ENCODE data around the gene CHST1. TPM values are rescaled to one million over a fixed set of nuclear protein-coding genes. Genes with fewer than 3 reads are reported as not detected.

Gene CHST1
- total RNA-seq, 2 experiments from 2014 or later: not detected

DNA sequence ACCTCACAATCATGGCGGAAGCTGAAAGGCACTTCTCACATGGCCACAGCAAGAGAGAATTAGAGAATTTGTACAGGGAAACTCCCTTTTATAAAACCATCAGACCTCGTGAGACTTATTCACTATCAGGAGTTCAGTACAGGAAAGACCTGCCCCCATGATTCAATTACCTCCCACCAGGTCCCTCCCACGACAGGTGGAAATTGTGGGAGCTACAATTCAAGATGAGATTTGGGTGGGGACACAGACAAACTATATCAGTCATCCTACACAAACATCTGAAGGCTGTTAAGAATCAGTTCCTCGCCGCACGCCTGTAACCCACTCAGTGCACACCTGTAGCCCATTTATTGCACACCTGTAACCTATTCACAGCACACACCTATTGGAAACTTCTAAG, 39.8 kb downstream of the CHST1 start:
- no peaks in the 10 kb centered on the region for H3K9me3 ChIP-seq (ENCODE audit: low read length)
- no peak overlapping the region for H3K4me3 ChIP-seq (ENCODE audit: low read depth, low read length, poor library complexity, severe bottlenecking)
- TF ChIP-seq, protein P1, sequence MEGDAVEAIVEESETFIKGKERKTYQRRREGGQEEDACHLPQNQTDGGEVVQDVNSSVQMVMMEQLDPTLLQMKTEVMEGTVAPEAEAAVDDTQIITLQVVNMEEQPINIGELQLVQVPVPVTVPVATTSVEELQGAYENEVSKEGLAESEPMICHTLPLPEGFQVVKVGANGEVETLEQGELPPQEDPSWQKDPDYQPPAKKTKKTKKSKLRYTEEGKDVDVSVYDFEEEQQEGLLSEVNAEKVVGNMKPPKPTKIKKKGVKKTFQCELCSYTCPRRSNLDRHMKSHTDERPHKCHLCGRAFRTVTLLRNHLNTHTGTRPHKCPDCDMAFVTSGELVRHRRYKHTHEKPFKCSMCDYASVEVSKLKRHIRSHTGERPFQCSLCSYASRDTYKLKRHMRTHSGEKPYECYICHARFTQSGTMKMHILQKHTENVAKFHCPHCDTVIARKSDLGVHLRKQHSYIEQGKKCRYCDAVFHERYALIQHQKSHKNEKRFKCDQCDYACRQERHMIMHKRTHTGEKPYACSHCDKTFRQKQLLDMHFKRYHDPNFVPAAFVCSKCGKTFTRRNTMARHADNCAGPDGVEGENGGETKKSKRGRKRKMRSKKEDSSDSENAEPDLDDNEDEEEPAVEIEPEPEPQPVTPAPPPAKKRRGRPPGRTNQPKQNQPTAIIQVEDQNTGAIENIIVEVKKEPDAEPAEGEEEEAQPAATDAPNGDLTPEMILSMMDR (conservative IDR thresholded peaks at IDR 0.05; ENCODE audit: low read length): no peak
- TF ChIP-seq EZH2phosphoT487 (IDR thresholded peaks at IDR 0.05; ENCODE audit: borderline replicate concordance, low read depth, low read length): no peak
- POLR2A ChIA-PET: interaction anchor here (0.7 kb wide), 1 partner anchor 56 kb away, joined by 4 read pairs; no protein-coding TSS in a partner anchor
- no peaks in the 10 kb centered on the region for H4K20me1 ChIP-seq (ENCODE audit: insufficient read depth, low read length)
- intact Hi-C loops (cut with micrococcal nuclease; ENCODE audit: unreplicated experiment): no loop called here
- CTCF ChIA-PET (ENCODE audit: unreplicated experiment): no interaction called here
- no peaks in the 10 kb centered on the region for H3K9me2 ChIP-seq (ENCODE audit: insufficient read depth, low read length)
- H3K79me2 ChIP-seq (ENCODE audit: insufficient read depth, low read depth, low read length): no peaks in the 10 kb centered on the region
- no peak overlapping the region for H2AFZ ChIP-seq (ENCODE audit: low read length)
- BruUV-seq (replicated peaks): no TSS peak
- H3K27ac ChIP-seq (ENCODE audit: low read depth, low read length, poor library complexity, severe bottlenecking): no peak overlapping the region
- H3K4me1 ChIP-seq (ENCODE audit: insufficient read depth, low read length, poor library complexity, severe bottlenecking): no peaks in the 10 kb centered on the region
- no peak overlapping the region for H3K4me2 ChIP-seq (ENCODE audit: low read length)
- no peak for DNase-seq (ENCODE audit: low spot score)
- H3K36me3 ChIP-seq (ENCODE audit: insufficient read depth, low read length): no peaks in the 10 kb centered on the region

DNA sequence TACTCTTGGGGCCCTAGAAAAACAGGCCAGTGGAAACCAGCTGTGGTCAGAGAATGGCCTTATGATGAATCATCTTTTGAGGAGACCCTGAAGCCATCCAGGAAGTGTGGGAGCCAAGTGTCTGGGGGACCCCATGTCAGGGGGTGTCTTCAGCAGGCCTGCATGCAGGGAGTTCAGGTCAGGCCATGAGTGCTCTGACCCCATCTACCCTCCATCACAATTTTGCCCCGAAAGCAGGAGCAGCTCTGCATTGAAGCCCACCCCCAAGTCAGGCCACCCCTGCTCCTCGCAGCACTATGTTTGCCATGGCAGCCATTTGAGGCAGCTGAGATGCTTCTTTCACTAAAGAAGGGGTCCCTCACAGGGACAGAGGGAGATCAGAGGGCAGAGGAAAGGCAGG, 41.3 kb downstream of the CHST1 start:
- intact Hi-C loops (cut with micrococcal nuclease; ENCODE audit: unreplicated experiment): no loop called here
- Histone ChIP-seq H3K4me3 (ENCODE audit: low read depth, low read length, poor library complexity, severe bottlenecking) (no peak overlapping the region), H3K9me2 (ENCODE audit: insufficient read depth, low read length) (no peaks in the 10 kb centered on the region), H4K20me1 (ENCODE audit: insufficient read depth, low read length) (no peaks in the 10 kb centered on the region), H3K79me2 (ENCODE audit: insufficient read depth, low read depth, low read length) (no peaks in the 10 kb centered on the region), H3K9me3 (ENCODE audit: low read length) (no peaks in the 10 kb centered on the region), H3K4me2 (ENCODE audit: low read length) (no peak overlapping the region), H2AFZ (ENCODE audit: low read length) (no peak overlapping the region), H3K36me3 (ENCODE audit: insufficient read depth, low read length) (no peaks in the 10 kb centered on the region), H3K27ac (ENCODE audit: low read depth, low read length, poor library complexity, severe bottlenecking) (no peak overlapping the region), H3K4me1 (ENCODE audit: insufficient read depth, low read length, poor library complexity, severe bottlenecking) (no peaks in the 10 kb centered on the region)
- CTCF ChIA-PET (ENCODE audit: unreplicated experiment): no interaction called here
- no peak for TF ChIP-seq EZH2phosphoT487 (IDR thresholded peaks at IDR 0.05; ENCODE audit: borderline replicate concordance, low read depth, low read length)
- TF ChIP-seq, protein P1 (conservative IDR thresholded peaks at IDR 0.05; ENCODE audit: low read length): no peak
- POLR2A ChIA-PET: no interaction called here
- no TSS peak for BruUV-seq (replicated peaks)
- no peak for DNase-seq (ENCODE audit: low spot score)

DNA sequence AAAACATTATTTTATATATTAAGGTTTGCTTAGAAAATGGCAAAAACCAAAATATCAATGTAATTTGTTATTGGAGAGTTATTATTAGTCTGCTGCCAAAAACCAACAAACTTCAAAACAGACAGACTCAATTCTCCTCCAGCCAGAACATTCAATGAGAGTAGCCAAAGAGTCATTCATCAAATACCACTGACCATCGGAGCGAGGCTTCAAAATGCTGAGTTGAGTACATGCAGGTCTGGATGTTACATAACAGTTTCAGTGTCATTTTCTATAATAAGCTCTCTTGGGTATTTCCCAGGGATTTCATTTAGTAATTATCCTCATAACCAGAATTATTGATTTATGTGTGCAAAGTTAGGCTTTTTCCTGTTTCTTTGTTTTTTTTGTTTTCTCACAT, 42.6 kb downstream of the CHST1 start:
- no peaks in the 10 kb centered on the region for H3K79me2 ChIP-seq (ENCODE audit: insufficient read depth, low read depth, low read length)
- H3K4me1 ChIP-seq (ENCODE audit: insufficient read depth, low read length, poor library complexity, severe bottlenecking): no peaks in the 10 kb centered on the region
- no peak overlapping the region for H2AFZ ChIP-seq (ENCODE audit: low read length)
- no peak overlapping the region for H3K4me2 ChIP-seq (ENCODE audit: low read length)
- H3K36me3 ChIP-seq (ENCODE audit: insufficient read depth, low read length): no peaks in the 10 kb centered on the region
- TF ChIP-seq EZH2phosphoT487 (IDR thresholded peaks at IDR 0.05; ENCODE audit: borderline replicate concordance, low read depth, low read length): no peak
- TF ChIP-seq, protein P1 (conservative IDR thresholded peaks at IDR 0.05; ENCODE audit: low read length): no peak
- H3K4me3 ChIP-seq (ENCODE audit: low read depth, low read length, poor library complexity, severe bottlenecking): no peak overlapping the region
- no peaks in the 10 kb centered on the region for H3K9me3 ChIP-seq (ENCODE audit: low read length)
- no peak for DNase-seq (ENCODE audit: low spot score)
- intact Hi-C loops (cut with micrococcal nuclease; ENCODE audit: unreplicated experiment): no loop called here
- no peaks in the 10 kb centered on the region for H3K9me2 ChIP-seq (ENCODE audit: insufficient read depth, low read length)
- BruUV-seq (replicated peaks): no TSS peak
- no peak overlapping the region for H3K27ac ChIP-seq (ENCODE audit: low read depth, low read length, poor library complexity, severe bottlenecking)
- CTCF ChIA-PET (ENCODE audit: unreplicated experiment): no interaction called here
- no peaks in the 10 kb centered on the region for H4K20me1 ChIP-seq (ENCODE audit: insufficient read depth, low read length)
- POLR2A ChIA-PET: no interaction called here

Measured in OCI-LY7 (cell line).